Measurements from ENCODE around the gene MED15.

Gene MED15

GRCh38 chr22:20573833-20574615 is 66.6 kb downstream of the MED15 start:
- DNase-seq, result no peak

GRCh38 chr22:20574920-20575353 is 67.5 kb downstream of the MED15 start:
- no peak for DNase-seq

- DNase-seq, result no peak
Observed at GRCh38 chr22:20575724-20576444, 68.5 kb downstream of the MED15 start.

GRCh38 chr22:20576445-20576816 is 69.0 kb downstream of the MED15 start:
- no peak for DNase-seq

- no peak for DNase-seq
Observed at GRCh38 chr22:20577045-20577444, 69.6 kb downstream of the MED15 start.

- DNase-seq, result no peak
Observed at GRCh38 chr22:20577549-20577975, 70.2 kb downstream of the MED15 start.

GRCh38 chr22:20578192-20578591 is 70.8 kb downstream of the MED15 start:
- no peak for DNase-seq

- DNase-seq, result no peak
Observed at GRCh38 chr22:20578707-20579106, 71.3 kb downstream of the MED15 start.

GRCh38 chr22:20579273-20580120 is 72.1 kb downstream of the MED15 start:
- DNase-seq, result peak; percentile 12

GRCh38 chr22:20580179-20580578 is 72.8 kb downstream of the MED15 start:
- DNase-seq, result no peak

GRCh38 chr22:20580611-20581502 is 73.4 kb downstream of the MED15 start:
- DNase-seq, result no peak

GRCh38 chr22:20581503-20582170 is 74.2 kb downstream of the MED15 start:
- DNase-seq, result peak; percentile 85

- DNase-seq, result no peak
Observed at GRCh38 chr22:20582171-20582511, 74.7 kb downstream of the MED15 start.

- DNase-seq, result no peak
Observed at GRCh38 chr22:20582520-20583361, 75.3 kb downstream of the MED15 start.

- DNase-seq, result no peak
Observed at GRCh38 chr22:20583471-20583922, 76.1 kb downstream of the MED15 start.

- no peak for DNase-seq
Observed at GRCh38 chr22:20584029-20584871, 76.8 kb downstream of the MED15 start.

GRCh38 chr22:20584872-20585638 is 77.6 kb downstream of the MED15 start:
- DNase-seq, result no peak

- DNase-seq, result no peak
Observed at GRCh38 chr22:20585639-20586402, 78.4 kb downstream of the MED15 start.
